ENCODE results near the gene LGALS3BP.

LGALS3BP gene

DNA sequence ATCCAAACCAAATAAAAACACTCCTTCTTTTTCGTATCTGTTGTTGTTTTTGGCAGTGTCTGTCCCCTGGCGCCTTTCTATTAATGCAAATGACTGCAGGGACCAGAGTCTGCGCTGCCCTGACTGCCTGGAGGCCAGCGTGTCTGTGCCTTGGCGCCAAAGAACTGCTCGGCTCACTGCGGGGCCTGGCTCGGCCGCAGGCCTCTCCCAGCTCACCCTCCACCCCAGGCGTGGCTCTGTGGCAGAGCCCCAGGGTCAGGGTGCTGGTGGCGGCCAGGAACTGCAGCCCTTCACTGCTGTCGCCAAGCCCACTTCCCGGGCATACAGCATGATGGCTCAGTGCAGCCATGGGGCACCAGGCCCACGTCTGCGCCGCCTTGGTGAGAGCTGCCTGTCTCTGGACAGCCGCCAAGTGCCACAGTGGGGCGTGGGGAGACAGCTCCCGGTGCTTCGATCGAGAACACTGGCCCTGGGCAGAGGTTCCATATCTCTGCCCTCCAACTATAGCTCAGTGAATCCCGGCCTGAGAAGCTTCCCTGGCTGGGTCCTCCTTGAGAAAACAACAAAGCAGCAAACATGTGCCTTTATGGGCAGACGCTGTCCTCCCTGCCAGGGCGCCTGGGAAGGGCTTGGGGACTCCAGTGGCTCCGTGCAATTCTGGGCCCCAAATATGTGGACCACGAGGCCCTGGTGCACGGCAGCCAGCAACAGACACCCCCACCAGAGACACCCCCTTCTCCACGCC, 18.8 kb upstream of the LGALS3BP start:
- DNase-seq: no peak

DNA sequence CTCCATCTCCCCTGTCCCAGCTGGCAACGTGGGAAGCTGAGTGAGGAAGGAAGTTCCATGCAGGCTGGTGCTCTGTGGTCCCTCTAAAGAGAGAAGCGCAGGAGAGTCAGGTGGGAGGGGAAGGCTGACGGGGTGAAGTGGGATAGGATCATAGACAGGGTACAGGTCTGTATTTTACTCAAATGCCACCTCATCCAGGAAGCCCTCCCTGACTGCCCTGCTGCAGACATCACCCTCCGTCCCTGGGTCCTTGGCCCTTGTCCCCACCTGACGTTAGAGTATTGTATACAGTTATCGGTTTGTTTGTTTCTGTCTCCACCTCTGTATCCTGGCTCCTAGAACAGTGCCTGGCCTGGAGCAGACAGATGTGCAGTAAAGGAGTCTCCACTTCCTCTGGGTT, 18.2 kb upstream of the LGALS3BP start:
- DNase-seq: no peak

DNA sequence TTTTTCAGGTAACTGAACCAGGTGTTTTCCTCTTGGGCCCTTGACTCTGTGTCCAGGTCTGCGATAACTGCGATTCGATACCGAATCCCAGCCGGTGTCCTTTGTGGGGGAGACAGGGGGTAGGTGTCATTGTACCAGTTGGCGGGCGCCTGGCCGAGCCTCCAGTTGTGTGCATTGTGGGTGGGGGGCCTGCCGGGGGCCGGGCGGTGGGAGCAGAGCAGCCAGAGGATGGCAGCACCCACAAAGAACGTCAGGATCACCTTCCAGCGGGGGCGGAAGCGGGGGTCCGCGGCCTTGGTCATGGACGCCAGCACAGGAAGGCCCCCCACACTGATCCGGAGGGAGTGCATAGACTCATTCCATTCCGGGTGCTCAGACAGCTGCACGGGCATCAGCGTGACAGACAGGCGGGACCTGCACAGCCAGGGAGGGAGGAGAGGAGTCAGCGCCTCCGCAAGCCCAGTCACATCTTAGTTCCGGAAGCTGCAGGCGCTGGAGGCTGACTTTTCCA, 17.6 kb upstream of the LGALS3BP start:
- DNase-seq: no peak

DNA sequence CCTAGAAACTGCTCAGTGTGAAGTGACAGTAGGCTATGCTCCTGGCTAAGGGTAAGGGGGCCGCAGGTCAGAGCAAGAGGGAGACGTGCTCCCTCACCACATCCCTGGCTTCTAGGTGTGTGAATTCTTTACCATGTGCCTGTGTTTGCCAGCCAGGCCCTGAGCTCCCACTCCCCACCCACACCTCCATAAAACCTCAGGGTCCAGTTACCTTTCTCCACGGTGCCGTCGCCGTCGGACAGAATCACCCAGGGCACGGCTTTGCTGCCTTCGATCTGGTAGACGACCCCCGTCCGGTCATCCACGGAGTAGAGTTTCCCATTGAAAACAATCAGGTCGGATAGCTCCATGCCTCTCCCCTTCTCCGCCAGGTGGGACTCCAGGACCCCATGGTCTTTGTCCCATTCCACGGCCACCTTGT, 17.1 kb upstream of the LGALS3BP start:
- DNase-seq: no peak

GRCh38 chr17:78995761-78996451, 16.2 kb upstream of the LGALS3BP start:
- DNase-seq: no peak

GRCh38 chr17:78995022-78995760, 15.5 kb upstream of the LGALS3BP start:
- no peak for DNase-seq

DNA sequence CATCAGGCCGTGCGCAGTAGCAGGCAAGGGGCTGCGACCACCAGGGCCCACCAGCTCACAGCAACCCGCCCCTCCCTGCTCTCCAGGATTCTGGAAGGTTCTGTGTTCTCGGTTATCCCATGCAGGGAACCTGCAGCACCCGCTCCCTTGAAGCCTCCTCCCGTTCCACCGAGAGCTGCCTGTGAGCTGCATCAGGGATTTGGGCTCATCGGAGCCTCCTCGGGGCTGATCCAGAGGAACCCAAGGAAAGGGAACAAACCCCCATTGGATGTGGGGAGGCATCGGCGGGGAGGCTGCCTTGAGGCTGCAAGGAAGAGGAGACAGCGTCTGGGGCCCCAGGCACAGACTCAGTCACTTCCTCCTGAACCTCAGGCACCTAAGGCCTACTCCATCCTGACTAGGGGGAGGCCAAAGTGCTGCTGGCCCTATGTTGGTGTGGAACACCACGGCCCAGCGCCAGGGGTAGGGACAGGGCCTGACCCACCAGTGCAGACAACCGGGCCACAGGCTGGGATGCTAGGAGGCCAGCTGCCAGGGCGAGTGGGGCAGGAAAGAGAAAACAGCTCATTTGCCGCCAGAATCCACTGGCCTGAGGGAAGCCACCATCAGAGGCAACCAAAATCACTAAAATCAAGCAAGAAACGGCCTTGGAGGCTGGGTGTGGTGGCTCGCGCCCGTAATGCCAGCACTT, 14.4 kb upstream of the LGALS3BP start:
- DNase-seq: no peak

DNA sequence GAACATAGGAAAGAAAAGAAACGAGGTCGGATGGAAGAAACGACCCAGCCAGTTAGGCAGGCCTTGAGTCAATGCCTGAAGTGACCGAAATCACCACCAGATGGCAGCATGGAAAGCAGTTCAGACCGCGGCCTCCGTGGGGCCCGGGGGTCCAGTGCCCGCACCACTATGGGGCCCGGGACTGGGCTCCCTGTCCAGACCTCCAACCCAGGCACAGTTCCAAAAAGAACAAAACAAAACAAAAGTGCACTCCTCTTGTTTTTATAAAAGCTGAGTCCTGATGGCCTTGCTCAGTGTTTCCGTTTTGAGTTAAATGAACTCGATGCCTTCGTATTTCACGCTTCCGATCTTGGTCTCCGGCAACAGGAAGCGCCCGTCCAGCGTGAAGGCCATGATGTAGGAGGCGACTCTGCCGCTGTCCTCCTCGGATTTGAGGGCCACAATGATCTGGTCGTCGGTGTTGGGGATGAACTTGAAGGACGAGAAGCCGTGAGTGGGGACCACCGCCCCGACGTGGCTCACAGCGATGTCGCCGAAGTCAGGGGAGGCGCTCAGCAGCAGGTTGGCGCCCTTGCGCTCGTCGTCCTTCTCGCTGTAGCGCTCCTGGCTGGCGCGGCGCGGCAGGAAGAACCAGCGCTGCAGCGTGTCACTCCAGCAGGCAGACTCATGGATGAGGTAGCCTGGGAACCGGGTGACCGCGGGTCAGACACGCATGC, 13.7 kb upstream of the LGALS3BP start:
- DNase-seq: no peak

DNA sequence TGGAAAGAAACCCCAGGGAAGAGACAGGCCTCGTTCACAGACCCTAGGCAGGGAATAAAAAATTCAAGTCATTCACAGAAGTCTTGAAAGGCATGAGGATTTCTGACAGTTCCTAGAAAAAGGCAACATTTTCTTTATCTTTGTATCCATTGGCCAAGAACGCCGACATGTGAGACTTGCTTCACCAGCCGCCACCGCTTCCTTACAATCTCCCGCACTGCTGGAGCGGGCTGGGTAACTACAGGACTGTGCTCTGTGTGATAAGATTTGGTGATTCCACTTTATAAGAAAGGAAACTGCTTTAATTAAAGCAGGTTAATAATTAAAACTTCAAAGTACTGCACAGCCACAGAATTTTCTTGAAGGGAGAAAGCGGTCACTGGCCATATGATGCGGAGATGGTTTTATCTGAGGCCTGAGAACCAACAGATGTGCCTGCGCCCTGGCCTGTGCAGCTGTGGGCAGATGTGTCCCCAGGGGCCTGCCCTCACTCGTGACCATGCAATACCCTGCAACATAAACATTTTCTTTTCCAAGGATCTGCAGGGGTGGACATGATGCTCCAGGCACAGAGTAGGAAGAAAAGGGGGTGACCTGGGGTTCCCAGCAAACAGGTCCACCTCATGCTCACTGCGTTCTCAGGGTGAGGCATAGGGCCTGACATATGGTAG, 13.0 kb upstream of the LGALS3BP start:
- no peak for DNase-seq

DNA sequence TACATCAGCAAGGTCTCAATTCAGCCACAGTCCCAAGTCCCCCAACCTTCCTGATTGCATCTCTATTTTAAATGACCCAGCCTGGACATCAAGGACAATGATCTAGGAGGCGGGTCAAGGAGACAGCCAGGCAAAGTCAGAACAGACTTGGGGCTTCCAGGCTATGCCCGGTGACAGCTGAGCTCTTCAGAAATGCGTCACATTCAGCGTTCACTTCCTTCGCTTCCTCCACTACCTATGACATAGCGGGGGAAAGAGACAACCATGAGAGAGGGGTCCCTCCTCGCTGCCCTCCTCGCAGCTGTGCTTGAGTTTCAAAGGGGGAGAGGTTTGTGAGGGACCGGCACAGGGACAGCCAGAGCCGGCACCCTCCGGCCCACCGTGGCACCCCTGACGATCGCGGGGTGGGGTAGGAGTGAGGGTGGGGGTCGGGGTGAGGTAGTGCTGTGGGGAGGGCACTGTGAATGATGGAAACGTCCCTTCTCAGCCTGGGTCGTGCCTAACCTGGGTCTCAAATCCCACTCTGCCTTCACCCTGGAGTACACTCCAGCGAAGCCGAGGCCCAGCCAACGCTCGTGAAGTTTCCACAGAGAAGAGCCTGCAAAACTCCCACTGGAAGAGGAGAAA, 12.3 kb upstream of the LGALS3BP start:
- DNase-seq: no peak

DNA sequence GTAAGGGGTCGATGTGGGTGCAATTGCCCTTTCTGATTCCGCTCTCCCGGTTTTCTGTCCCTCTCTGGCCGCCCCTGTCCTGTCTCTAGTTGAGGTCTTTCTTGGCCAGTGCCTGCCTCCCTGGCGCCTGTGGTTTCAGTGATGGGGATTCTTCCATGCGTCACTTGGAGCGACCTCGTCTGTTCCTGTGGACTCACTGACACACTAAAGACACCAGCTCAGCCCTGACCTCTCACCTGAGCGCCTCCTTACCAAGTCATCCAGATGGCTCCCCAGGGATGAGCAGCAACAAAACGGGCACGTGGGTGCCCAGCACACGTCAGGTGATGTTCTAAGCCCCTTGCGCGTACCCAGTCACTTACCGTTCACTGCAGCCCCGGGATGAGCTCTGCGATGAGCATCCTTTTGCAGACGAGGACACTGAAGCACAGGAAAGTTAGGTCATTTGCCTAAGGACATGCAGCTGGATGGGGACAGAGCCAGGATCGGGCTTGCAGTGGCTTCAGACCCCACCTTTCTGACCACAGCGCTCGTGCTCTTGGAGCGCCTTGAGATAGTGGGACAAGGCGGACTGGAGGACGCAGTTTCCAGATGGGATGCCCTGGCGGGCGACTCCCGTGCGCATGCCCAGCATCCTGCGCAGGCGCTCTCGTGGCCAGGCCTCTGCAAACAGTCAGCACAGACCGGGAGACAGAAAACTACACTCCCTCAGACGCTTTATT, 11.5 kb upstream of the LGALS3BP start:
- no peak for DNase-seq

GRCh38 chr17:78990349-78991016, 10.8 kb upstream of the LGALS3BP start:
- no peak for DNase-seq

DNA sequence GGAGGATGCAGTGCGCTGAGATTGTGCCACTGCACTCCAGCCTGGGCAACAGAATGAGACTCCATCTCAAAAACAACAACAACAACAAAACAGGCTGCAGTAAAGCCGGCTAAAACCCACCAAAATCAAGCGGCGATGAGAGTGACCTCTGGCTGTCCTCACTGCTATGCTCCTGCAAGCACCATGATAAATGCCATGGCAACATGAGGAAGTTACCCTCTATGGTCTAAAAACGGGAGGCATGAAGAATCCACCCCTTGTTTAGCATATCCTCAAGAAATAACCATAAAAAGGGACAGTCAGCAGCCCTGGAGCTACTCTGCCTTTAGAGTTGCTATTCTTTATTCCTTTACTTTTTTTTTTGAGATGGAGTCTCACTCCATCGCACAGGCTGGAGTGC, 8.4 kb upstream of the LGALS3BP start:
- no peak for DNase-seq

DNA sequence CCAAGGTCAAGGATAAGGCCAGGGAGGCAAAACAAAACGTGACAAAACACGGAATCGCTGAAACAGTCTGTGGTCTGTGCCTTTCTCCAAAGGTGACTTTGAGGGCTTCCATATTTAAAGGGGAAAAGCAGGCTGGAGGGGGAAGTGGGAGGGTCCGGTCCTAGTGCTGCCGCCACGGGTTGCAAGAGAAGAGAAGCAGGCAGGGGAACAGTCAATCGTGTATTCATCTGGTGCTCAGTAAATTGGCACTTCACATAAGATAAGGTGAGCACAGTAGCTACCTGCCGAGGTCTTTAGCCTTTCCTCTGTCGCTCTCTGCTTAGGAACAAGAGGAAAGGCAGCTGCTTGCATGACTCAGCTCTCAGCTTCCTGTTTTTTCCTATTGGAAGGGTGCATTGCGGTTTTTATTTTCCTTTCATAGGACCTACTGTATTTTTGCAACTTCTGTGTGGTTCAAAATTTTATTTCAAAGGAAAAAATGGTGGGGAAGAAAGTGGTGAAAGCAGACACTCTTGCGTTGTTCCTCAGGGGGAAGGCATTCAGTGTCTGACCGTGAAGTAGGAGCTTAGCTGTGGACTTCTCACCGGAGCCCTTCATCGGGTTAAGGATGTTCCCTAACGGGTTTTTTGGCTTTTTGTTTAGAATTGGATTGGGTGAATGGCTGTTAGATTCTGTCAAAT, 7.1 kb upstream of the LGALS3BP start:
- DNase-seq: no peak

DNA sequence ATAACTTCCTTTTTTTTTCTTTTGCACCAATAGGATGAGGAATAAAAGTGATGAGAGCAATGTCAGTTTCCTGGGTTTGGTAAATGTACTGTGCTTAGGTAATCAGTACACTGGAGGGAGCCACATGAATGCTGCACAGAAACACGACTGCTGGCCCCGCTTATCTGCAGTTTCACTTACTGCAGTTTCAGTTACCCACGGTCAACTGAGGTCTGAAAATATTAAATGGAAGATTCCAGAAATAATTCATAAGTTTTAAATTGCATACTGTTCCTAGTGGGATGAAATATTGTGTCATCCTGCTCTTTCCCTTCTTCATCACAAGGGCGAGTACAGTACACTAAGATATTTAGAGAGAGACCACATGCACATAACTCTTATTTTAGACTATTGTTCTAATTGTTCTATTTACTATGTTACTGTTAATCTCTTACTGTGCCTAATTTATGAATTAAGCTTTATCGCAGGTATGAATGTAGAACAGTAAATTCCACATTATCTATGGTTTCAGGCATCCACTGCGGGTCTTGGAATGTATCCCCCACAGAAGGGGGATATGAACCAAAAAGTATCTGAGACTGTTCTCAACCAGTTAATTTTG, 6.4 kb upstream of the LGALS3BP start:
- DNase-seq: no peak

DNA sequence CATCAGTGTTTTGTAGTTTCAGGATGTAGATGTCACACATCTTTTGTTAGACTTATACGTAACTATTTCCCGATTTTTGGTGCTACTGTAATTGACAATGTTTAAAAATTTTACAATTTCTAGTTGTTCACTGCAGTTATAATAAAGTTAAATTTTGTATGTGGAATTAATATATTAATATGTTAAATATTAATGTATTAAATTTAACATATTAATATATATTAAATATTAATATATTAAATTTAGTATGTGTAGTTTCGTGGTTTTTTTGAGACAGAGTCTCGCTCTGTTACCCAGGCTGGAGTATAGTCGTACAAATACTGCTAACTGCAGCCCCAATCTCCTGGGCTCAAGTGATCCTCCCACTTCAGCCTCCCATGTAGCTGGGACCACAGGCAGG, 5.7 kb upstream of the LGALS3BP start:
- no peak for DNase-seq

DNA sequence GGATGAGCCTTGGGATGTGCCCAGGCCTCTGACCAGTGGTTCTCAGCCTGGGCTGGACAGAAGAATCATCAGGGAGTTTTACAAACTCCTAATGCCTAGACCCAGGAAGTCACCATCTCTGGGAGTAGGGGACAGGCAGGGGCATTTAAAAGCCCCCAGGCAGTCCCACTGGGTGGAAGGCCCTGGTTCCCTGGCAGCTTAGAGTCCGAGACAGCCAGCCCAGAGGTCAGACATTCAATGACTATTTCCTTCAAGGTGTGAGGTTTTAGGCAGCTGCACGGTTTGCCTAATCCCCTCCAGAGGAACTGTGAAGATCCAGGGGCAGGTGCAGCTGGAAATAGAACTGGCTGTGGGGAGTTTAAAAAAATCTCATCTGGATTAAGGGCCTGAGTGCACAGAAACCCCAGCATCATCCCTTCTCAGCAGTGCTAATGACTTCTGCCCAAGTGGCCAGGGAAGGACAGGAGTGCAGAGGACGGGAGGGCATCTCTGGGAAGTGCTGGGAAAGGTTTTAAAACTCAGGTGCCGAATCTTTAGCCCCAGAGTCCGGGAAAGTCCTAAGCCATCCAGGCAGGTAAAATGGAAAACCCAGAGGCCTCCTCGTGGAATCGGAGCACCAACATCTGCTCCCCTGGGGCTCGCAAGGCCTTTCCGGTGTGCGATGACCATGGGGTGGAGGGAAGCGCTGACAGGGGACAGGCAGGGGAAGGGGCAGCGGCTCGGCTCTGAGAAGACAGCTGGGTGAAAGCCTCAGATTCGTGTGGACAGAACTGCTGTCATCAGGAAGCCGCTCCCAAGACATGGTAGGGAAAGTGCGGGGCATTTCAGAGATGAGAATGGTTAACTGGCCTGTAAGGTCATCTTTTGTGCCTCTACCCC, 1.5 kb upstream of the LGALS3BP start:
- DNase-seq: no peak

DNA sequence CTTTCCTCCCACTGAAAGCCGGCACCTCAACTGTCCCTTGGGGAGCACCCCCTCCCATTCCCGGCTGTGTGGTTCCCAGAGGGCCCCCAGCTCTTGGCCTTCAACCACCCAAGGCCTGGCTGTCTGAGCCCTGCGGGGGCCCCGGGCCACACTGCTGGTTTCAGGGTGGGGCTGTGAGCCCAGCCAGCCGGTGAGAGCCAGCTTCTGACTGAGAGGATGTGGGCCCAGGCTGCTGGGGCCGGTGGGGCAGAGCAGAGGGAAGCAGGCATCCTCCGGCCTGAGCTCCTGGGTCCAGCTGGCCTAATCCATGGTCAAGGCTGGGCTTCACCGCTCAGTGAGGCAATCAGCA, 875 bp upstream of the LGALS3BP start:
- DNase-seq: no peak
